ENCODE results near the gene SYT1. TPM values are rescaled to one million over a fixed set of nuclear protein-coding genes. Genes with fewer than 3 reads are reported as not detected.

SYT1 gene
- total and polyA plus RNA-seq, 10 donors: 0.56 to 7.3 (median 2.6) TPM

DNA sequence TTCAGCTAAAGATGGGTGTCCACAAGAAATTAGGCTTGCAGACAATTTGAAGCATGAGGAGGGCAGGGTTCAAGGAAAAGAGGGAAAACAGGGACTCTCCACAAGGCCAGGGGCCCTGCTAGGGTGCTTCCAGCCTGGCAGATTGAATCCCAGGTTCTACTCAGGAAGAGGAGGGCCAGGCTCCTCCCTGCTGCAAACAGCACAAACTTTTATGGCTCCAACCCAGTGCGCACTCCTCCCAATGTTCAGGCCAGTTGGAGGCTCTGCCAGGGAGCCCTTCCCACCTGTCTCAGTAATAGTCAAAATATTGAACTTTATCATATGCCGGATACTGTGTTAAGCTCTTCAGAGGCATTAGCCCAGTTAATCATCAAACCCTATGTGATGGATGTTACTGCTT, 244.4 kb downstream of the SYT1 start:
- no peak overlapping the region for H3K27ac ChIP-seq
- intact Hi-C loops (cut with DNase I; ENCODE audit: low total_unique reads): no loop called here
- DNase-seq: no peak
- 85 to 100% (median 96%) methylated on average over 1 to 2 of the region's 2 CpGs for WGBS, 5 donors
- no peak overlapping the region for H3K4me3 ChIP-seq
- no peaks in the 10 kb centered on the region for H3K36me3 ChIP-seq
- TF ChIP-seq POLR2AphosphoS5 (IDR thresholded peaks at IDR 0.05): no peak
- TF ChIP-seq, protein P1, sequence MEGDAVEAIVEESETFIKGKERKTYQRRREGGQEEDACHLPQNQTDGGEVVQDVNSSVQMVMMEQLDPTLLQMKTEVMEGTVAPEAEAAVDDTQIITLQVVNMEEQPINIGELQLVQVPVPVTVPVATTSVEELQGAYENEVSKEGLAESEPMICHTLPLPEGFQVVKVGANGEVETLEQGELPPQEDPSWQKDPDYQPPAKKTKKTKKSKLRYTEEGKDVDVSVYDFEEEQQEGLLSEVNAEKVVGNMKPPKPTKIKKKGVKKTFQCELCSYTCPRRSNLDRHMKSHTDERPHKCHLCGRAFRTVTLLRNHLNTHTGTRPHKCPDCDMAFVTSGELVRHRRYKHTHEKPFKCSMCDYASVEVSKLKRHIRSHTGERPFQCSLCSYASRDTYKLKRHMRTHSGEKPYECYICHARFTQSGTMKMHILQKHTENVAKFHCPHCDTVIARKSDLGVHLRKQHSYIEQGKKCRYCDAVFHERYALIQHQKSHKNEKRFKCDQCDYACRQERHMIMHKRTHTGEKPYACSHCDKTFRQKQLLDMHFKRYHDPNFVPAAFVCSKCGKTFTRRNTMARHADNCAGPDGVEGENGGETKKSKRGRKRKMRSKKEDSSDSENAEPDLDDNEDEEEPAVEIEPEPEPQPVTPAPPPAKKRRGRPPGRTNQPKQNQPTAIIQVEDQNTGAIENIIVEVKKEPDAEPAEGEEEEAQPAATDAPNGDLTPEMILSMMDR (IDR thresholded peaks at IDR 0.05 in 8 of 11, conservative IDR thresholded peaks at IDR 0.05 in 3 of 11): no peak
- no peak for TF ChIP-seq POLR2A (IDR thresholded peaks at IDR 0.05)
- H3K4me1 ChIP-seq: no peaks in the 10 kb centered on the region
- no peaks in the 10 kb centered on the region for H3K27me3 ChIP-seq (replicated peaks in 1 of 7)
- H3K9me3 ChIP-seq: no peaks in the 10 kb centered on the region

- no peak for DNase-seq
- intact Hi-C loops (cut with DNase I; ENCODE audit: low total_unique reads): no loop called here
- no peak overlapping the region for H3K27ac ChIP-seq
Measured at GRCh38 chr12:79114896-79115295, 250.3 kb downstream of the SYT1 start.

DNA sequence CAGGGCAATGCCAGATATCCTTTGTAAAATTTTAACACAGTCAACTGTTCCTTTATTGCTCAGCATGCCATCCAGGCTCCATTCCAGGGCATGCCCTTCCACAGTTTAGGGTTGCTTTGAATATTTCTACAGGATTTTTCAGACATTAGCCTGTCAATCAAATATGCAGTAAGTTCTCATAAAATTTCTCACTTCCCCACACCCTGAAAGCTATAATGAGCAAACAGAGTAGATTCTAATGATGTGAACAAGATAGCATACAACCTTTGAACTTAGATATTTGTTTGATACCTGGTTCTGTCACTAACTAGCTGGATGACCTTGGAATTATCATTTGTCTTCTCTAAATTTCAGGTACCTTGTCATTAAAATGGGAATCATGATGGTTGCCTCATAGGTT, 251.2 kb downstream of the SYT1 start:
- Histone ChIP-seq H3K4me1 (no peaks in the 10 kb centered on the region), H3K27me3 (replicated peaks in 1 of 7) (no peaks in the 10 kb centered on the region), H3K27ac (no peak overlapping the region), H3K36me3 (no peaks in the 10 kb centered on the region), H3K4me3 (no peak overlapping the region), H3K9me3 (no peaks in the 10 kb centered on the region)
- TF ChIP-seq POLR2A (IDR thresholded peaks at IDR 0.05) (no peak), POLR2AphosphoS5 (IDR thresholded peaks at IDR 0.05) (no peak)
- TF ChIP-seq, protein P1 (IDR thresholded peaks at IDR 0.05 in 8 of 11, conservative IDR thresholded peaks at IDR 0.05 in 3 of 11): no peak
- intact Hi-C loops (cut with DNase I; ENCODE audit: low total_unique reads): no loop called here
- no peak for DNase-seq

More at GRCh38 chr12:79114896-79115295, 250.3 kb downstream of the SYT1 start:
- TF ChIP-seq, protein P1 (IDR thresholded peaks at IDR 0.05 in 8 of 11, conservative IDR thresholded peaks at IDR 0.05 in 3 of 11): no peak
- TF ChIP-seq POLR2AphosphoS5 (IDR thresholded peaks at IDR 0.05) (no peak), POLR2A (IDR thresholded peaks at IDR 0.05) (no peak)
- no peaks in the 10 kb centered on the region for H3K36me3 ChIP-seq
- H3K27me3 ChIP-seq (replicated peaks in 1 of 7): no peaks in the 10 kb centered on the region
- no peaks in the 10 kb centered on the region for H3K9me3 ChIP-seq
- H3K4me3 ChIP-seq: no peak overlapping the region
- no peaks in the 10 kb centered on the region for H3K4me1 ChIP-seq

- Histone ChIP-seq H3K27me3 (replicated peaks in 1 of 7) (no peaks in the 10 kb centered on the region), H3K4me1 (no peaks in the 10 kb centered on the region), H3K36me3 (no peaks in the 10 kb centered on the region), H3K27ac (no peak overlapping the region), H3K4me3 (no peak overlapping the region), H3K9me3 (no peaks in the 10 kb centered on the region)
- intact Hi-C loops (cut with DNase I; ENCODE audit: low total_unique reads): no loop called here
- DNase-seq: no peak
- 91 to 93% (median 93%) methylated on average over 4 of the region's 4 CpGs for WGBS, 5 donors
- TF ChIP-seq POLR2AphosphoS5 (IDR thresholded peaks at IDR 0.05): no peak
- no peak for TF ChIP-seq POLR2A (IDR thresholded peaks at IDR 0.05)
- TF ChIP-seq, protein P1 (IDR thresholded peaks at IDR 0.05 in 8 of 11, conservative IDR thresholded peaks at IDR 0.05 in 3 of 11): no peak
Measured at GRCh38 chr12:79119796-79120195, 255.2 kb downstream of the SYT1 start.
